Hair follicular keratinocyte (primary cell): ENCODE measurements around the gene VN1R4. TPM values are rescaled to one million over a fixed set of nuclear protein-coding genes. Genes with fewer than 3 reads are reported as not detected.

ENCODE experiments used
- total RNA-seq: library from RNA; depleted of rRNA; stranded (reverse); fragments of >200 nt; gene quantifications from 2 replicates; pipeline ENCODE4 v1.2.3, GENCODE V29; 2015

VN1R4 gene, protein sequence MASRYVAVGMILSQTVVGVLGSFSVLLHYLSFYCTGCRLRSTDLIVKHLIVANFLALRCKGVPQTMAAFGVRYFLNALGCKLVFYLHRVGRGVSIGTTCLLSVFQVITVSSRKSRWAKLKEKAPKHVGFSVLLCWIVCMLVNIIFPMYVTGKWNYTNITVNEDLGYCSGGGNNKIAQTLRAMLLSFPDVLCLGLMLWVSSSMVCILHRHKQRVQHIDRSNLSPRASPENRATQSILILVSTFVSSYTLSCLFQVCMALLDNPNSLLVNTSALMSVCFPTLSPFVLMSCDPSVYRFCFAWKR
- total RNA-seq, result not detected in 2 replicates

DNA sequence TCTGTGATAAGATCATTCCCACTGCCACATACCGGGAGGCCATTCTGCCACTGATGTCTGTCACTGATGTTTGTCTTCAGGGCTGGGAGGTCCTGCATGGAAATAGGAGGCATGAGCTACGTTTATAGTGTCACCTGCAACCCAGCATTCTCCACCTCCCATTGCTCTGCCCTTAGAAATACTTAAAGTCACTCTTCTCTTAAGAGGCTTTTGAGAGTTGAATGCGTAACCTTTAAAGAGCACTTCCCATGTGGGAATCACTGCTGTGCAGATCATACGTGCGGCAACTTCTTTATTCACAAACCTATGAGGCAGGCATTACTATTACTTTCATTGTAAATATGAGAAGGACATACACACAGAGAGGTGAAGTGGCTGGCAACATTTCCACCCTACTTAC is at the start of gene VN1R4:
Gene VN1R4 (minus strand): TSS at position 101 of the 400 bp plus-strand sequence. CDS start 58 bp downstream, at position 43.

DNA sequence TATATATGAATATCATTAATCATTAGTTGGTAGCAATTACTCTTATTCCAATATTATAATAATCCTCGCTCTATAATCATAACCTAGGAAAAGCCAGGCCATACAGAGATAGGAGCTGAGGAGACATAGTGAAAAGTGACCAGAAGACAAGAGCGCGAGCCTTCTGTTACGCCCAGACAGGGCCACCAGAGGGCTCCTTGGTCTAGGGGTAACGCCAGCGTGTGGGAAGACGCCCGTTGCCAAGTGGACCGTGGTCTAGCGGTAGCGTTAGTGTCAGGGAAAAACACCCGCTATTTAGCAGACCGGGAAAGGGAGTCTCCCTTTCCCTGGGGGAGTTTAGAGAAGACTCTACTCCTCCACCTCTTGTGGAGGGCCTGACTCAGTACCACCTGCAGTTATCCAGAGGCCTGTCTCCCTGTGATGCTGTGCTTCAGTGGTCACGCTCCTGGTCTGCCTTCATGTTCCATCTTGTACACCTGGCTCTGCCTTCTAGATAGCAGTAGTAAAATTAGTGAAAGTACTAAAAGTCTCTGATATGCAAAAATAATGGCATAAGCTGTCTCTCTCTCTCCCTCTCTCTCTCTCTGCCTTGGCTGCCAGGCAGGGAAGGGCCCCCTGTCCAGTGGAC is 9.7 kb downstream of the VN1R4 start, which contains the start of gene VN1R2:
Gene VN1R2 (plus strand): TSS at position 578 of the 628 bp plus-strand sequence. CDS start 84 bp downstream, outside the sequence.

DNA sequence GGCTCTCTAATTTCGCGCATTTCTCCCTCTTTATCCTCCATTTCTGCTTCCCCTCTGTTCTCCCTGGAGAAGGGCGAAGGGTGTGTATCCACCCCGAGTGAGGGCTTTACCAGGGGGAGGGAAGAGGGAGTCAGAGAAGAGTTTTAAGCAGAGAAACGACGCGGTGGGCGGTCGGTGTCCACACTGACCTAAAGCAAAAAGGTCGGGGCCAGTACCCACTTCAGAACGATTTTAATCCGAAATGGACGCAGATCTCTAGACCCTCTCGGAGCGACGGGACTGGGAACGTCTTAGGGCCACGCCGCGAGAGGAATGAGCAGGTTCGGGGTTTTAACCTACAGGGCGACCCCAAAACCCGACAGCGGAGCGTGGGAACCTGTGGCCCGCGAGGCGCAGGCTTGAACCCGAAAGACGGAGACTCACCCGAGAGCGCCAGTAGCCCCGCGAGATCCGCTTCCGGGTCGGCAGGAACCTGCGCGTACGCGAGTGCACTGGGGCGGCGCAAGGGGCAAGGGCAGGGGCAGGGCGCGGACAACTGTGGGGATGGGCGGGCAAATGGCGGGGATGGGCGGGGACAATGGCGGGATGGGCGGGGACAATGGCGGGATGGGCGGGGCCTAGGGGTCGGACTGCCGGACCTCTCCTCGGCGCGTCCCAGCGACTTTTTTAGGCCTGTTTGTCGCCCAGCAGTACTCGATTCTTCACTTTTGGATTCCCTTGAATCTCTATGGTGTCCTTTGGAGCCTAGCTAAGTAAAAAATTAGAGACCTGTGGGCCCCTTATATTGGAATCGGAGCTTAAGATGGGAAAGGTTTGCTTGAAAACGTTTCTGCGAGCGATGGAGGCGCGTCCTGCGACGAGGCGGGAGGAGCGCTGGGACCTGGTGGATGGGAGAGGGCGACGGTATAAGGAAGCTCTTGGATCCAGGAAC is 12.8 kb downstream of the VN1R4 start, which contains the start of gene ZNF677:
Gene ZNF677 (minus strand): TSS at position 463 of the 931 bp plus-strand sequence. CDS start 3,323 bp downstream, outside the sequence.

Other genes starting within 250 kb of the VN1R4 start
- not detected in 2 replicates for gene ERVV-2, start 223.0 kb downstream of the VN1R4 start, total RNA-seq
- gene ZNF160, start 164.3 kb downstream of the VN1R4 start, total RNA-seq, result 7.4 and 10.4 TPM in 2 replicates
- gene ZNF415, start 134.8 kb downstream of the VN1R4 start, total RNA-seq, result 1.0 and 1.6 TPM in 2 replicates
- 2.5 and 3.1 TPM in 2 replicates for gene ZNF347, start 108.7 kb downstream of the VN1R4 start, total RNA-seq
- gene ZNF665, start 74.4 kb downstream of the VN1R4 start, total RNA-seq, result 2.1 and 2.9 TPM in 2 replicates
- gene ZNF677, start 12.8 kb downstream of the VN1R4 start, total RNA-seq, result 6.8 and 15.5 TPM in 2 replicates
- not detected in 2 replicates for gene VN1R2, start 9.4 kb downstream of the VN1R4 start, total RNA-seq
- 3.3 and 4.1 TPM in 2 replicates for gene ZNF845, start 66.0 kb upstream of the VN1R4 start, total RNA-seq
- gene ZNF525, start 98.0 kb upstream of the VN1R4 start, total RNA-seq, result 6.0 and 6.1 TPM in 2 replicates
- gene ZNF765, start 127.4 kb upstream of the VN1R4 start, total RNA-seq, result 3.9 and 6.2 TPM in 2 replicates
- 6.9 and 7.0 TPM in 2 replicates for gene ZNF761, start 164.3 kb upstream of the VN1R4 start, total RNA-seq
- 1.5 and 2.1 TPM in 2 replicates for gene ZNF813, start 200.0 kb upstream of the VN1R4 start, total RNA-seq